ENCODE data around the gene TOM1. TPM values are rescaled to one million over a fixed set of nuclear protein-coding genes. Genes with fewer than 3 reads are reported as not detected.

The TOM1 gene
- total and polyA plus RNA-seq, 2 of the 13 experiments (the other 11 are each of a cell fraction or from before 2014, with no cell fraction given) = 30.8 to 87.3 TPM

DNA sequence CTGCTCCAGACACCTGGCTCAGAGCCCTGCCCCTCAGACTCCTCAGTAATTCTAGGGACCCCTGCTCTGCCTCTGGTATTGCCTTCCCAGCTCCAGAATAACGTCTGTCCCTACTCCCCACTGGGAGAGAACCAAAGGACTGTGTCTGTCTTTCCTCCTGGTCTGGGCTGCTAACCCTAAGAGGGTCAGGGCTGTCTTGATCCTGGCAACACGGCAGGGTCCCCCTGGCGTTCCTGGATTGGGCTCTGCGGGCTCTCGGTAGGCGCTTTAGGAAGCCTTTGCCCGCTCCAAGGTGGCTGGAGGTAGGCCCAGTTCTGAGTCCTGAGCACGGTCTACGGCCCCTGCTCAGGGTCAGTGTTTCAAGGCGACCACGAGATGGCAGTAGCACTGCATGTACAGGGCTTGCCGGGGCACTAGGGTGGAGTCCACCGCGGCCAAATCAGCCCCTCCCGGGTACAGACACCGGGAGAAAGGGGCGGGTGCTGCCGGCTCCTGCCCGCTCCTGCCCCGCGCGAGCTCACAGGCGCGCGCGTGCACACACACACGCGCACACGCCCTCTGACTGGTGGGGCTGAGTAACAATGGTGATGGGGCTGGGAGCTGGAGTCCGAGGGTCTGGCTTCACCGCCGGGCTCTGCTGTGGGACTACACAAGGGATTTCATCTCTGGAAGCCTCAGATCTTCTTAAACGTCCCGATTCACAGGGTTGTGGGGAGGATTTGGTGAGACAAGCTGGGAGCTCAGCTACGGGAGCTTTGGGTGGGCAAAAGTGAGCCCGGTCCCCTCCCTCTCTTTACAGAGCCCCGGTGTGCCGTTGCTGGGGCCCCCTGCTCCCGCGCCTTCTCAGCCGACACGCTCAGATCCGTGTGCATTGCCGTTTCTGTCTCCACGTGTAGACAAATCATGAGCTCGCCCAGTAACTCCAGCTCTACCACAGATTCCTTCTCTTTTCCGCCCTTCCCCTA lies 51.1 kb downstream of the TOM1 start (continued):
- TF ChIP-seq, protein P1, sequence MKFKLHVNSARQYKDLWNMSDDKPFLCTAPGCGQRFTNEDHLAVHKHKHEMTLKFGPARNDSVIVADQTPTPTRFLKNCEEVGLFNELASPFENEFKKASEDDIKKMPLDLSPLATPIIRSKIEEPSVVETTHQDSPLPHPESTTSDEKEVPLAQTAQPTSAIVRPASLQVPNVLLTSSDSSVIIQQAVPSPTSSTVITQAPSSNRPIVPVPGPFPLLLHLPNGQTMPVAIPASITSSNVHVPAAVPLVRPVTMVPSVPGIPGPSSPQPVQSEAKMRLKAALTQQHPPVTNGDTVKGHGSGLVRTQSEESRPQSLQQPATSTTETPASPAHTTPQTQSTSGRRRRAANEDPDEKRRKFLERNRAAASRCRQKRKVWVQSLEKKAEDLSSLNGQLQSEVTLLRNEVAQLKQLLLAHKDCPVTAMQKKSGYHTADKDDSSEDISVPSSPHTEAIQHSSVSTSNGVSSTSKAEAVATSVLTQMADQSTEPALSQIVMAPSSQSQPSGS (CRISPR knock-in tag; IDR thresholded peaks at IDR 0.05) = peak; percentile 69
- TF ChIP-seq RBM39 (IDR thresholded peaks at IDR 0.05; ENCODE audit: low read depth, low read length, poor library complexity, severe bottlenecking) (peak; percentile 56), ZNF747 (CRISPR knock-in tag; IDR thresholded peaks at IDR 0.05; ENCODE audit: borderline replicate concordance) (no peak), PCBP1 (IDR thresholded peaks at IDR 0.05; ENCODE audit: borderline replicate concordance, low read depth, low read length) (no peak), ZNF629 (CRISPR knock-in tag; conservative IDR thresholded peaks at IDR 0.05) (peak; percentile 35), ZZZ3 (CRISPR knock-in tag; IDR thresholded peaks at IDR 0.05; ENCODE audit: borderline replicate concordance) (0 out of 2 replicates have a peak, but pooled peaks have one; percentile 46), MEF2D (CRISPR knock-in tag; IDR thresholded peaks at IDR 0.05) (no peak), ZNF609 (CRISPR knock-in tag; IDR thresholded peaks at IDR 0.05; ENCODE audit: borderline replicate concordance) (no peak), ZNF432 (CRISPR knock-in tag; IDR thresholded peaks at IDR 0.05; ENCODE audit: borderline replicate concordance) (no peak), RXRA (CRISPR knock-in tag; IDR thresholded peaks at IDR 0.05) (peak; percentile 59), PAF1 (CRISPR knock-in tag; IDR thresholded peaks at IDR 0.05) (0 out of 2 replicates have a peak, but pooled peaks have one; percentile 51)
- TF ChIP-seq, protein P2, sequence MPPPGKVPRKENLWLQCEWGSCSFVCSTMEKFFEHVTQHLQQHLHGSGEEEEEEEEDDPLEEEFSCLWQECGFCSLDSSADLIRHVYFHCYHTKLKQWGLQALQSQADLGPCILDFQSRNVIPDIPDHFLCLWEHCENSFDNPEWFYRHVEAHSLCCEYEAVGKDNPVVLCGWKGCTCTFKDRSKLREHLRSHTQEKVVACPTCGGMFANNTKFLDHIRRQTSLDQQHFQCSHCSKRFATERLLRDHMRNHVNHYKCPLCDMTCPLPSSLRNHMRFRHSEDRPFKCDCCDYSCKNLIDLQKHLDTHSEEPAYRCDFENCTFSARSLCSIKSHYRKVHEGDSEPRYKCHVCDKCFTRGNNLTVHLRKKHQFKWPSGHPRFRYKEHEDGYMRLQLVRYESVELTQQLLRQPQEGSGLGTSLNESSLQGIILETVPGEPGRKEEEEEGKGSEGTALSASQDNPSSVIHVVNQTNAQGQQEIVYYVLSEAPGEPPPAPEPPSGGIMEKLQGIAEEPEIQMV (CRISPR knock-in tag; IDR thresholded peaks at IDR 0.05; ENCODE audit: low read depth) = 0 out of 2 replicates have a peak, but pooled peaks have one; percentile 32
- TF ChIP-seq, protein P3, sequence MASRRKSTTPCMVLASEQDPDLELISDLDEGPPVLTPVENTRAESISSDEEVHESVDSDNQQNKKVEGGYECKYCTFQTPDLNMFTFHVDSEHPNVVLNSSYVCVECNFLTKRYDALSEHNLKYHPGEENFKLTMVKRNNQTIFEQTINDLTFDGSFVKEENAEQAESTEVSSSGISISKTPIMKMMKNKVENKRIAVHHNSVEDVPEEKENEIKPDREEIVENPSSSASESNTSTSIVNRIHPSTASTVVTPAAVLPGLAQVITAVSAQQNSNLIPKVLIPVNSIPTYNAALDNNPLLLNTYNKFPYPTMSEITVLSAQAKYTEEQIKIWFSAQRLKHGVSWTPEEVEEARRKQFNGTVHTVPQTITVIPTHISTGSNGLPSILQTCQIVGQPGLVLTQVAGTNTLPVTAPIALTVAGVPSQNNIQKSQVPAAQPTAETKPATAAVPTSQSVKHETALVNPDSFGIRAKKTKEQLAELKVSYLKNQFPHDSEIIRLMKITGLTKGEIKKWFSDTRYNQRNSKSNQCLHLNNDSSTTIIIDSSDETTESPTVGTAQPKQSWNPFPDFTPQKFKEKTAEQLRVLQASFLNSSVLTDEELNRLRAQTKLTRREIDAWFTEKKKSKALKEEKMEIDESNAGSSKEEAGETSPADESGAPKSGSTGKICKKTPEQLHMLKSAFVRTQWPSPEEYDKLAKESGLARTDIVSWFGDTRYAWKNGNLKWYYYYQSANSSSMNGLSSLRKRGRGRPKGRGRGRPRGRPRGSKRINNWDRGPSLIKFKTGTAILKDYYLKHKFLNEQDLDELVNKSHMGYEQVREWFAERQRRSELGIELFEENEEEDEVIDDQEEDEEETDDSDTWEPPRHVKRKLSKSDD (CRISPR knock-in tag; IDR thresholded peaks at IDR 0.05; ENCODE audit: low read depth) = 0 out of 2 replicates have a peak, but pooled peaks have one; percentile 27
- TF ChIP-seq, protein P4, sequence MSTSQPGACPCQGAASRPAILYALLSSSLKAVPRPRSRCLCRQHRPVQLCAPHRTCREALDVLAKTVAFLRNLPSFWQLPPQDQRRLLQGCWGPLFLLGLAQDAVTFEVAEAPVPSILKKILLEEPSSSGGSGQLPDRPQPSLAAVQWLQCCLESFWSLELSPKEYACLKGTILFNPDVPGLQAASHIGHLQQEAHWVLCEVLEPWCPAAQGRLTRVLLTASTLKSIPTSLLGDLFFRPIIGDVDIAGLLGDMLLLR (CRISPR knock-in tag; IDR thresholded peaks at IDR 0.05) = 0 out of 2 replicates have a peak, but pooled peaks have one; percentile 46
